Measurements from ENCODE around the gene GPC6. TPM values are rescaled to one million over a fixed set of nuclear protein-coding genes. Genes with fewer than 3 reads are reported as not detected.

GPC6 gene
- total RNA-seq, 1 donor from 2014 or later = 50.3 TPM

DNA sequence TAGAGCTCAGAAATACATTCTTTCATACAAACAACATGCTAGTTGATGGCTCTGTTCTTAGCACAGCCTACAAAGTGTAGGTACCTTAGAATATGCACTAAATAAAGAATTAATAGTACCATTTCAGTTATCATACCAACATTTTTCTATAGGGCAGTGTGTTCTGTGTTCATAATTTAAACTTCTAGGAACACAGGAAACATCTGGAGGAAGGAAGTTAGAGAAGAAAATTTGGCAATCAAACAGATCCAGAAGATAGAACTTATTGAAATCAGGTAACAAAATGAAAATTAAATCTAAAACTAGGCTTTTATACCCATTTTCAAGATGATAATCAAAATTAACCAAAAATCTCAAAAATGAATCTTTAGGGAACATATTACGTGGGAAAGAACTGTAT lies 725.3 kb downstream of the GPC6 start:
- Mint-ChIP-seq H3K9me3 (ENCODE audit: low read depth) (no peaks in the 10 kb centered on the region), H3K36me3 (ENCODE audit: insufficient read depth) (no peaks in the 10 kb centered on the region), H3K27me3 (no peaks in the 10 kb centered on the region), H3K4me1 (ENCODE audit: low read depth) (peaks cover 23% of the 10 kb centered on the region), H3K27ac (no peak overlapping the region), H3K4me3 (ENCODE audit: low read depth) (no peak overlapping the region)
- no peak for DNase-seq (ENCODE audit: low spot score, unreplicated experiment)
- TF ChIP-seq, protein P1, sequence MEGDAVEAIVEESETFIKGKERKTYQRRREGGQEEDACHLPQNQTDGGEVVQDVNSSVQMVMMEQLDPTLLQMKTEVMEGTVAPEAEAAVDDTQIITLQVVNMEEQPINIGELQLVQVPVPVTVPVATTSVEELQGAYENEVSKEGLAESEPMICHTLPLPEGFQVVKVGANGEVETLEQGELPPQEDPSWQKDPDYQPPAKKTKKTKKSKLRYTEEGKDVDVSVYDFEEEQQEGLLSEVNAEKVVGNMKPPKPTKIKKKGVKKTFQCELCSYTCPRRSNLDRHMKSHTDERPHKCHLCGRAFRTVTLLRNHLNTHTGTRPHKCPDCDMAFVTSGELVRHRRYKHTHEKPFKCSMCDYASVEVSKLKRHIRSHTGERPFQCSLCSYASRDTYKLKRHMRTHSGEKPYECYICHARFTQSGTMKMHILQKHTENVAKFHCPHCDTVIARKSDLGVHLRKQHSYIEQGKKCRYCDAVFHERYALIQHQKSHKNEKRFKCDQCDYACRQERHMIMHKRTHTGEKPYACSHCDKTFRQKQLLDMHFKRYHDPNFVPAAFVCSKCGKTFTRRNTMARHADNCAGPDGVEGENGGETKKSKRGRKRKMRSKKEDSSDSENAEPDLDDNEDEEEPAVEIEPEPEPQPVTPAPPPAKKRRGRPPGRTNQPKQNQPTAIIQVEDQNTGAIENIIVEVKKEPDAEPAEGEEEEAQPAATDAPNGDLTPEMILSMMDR (IDR thresholded peaks at IDR 0.05; ENCODE audit: unreplicated experiment) = no peak

DNA sequence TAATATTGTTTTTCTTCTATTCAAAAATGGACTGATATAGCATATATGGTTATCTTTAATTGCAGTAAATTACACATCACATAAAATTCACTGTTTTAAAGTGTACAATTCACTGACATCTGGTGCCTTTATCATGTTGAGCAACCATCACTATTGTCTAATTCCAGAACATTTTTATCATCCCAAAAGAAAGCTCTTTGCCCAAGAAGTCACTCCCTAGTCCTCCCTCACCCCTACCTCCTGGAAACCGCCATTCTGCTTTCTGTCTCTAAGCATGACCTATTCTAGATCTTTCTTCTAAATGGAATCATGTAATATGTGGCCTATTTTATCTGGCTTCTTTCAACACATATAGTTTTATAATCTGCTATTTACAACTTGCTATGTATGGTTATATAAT lies 727.2 kb downstream of the GPC6 start:
- Mint-ChIP-seq H3K4me1 (ENCODE audit: low read depth) (peaks cover 21% of the 10 kb centered on the region), H3K9me3 (ENCODE audit: low read depth) (peaks cover 12% of the 10 kb centered on the region), H3K27ac (no peak overlapping the region), H3K36me3 (ENCODE audit: insufficient read depth) (peaks cover 2% of the 10 kb centered on the region), H3K4me3 (ENCODE audit: low read depth) (no peak overlapping the region), H3K27me3 (no peaks in the 10 kb centered on the region)
- TF ChIP-seq, protein P1 (IDR thresholded peaks at IDR 0.05; ENCODE audit: unreplicated experiment) = no peak
- DNase-seq (ENCODE audit: low spot score, unreplicated experiment) = no peak

DNA sequence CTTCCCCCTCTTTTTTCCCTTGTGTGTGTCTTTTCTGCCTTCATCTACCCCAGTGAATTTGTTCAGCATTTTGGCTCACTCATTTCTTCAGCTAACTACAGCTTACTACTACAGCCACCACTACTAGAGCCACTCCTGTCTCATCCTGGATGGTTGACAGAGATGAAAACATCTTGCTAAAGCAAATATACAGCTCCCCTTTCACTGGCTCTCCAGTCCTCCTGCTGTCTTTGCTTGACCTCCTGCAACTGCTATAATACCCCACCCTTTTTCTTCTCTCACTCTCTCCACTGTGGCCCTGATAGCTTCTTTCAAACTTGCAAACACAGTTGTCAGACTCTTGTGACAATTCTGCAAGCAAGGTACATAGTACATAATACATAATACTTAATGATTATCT lies 729.3 kb downstream of the GPC6 start:
- no peak overlapping the region for H3K4me3 Mint-ChIP-seq (ENCODE audit: low read depth)
- no peak for DNase-seq (ENCODE audit: low spot score, unreplicated experiment)
- H3K9me3 Mint-ChIP-seq (ENCODE audit: low read depth) = peaks cover 19% of the 10 kb centered on the region
- no peaks in the 10 kb centered on the region for H3K27me3 Mint-ChIP-seq
- H3K36me3 Mint-ChIP-seq (ENCODE audit: insufficient read depth) = peaks cover 3% of the 10 kb centered on the region
- no peak overlapping the region for H3K27ac Mint-ChIP-seq
- TF ChIP-seq, protein P1 (IDR thresholded peaks at IDR 0.05; ENCODE audit: unreplicated experiment) = no peak
- peaks cover 16% of the 10 kb centered on the region for H3K4me1 Mint-ChIP-seq (ENCODE audit: low read depth)

DNA sequence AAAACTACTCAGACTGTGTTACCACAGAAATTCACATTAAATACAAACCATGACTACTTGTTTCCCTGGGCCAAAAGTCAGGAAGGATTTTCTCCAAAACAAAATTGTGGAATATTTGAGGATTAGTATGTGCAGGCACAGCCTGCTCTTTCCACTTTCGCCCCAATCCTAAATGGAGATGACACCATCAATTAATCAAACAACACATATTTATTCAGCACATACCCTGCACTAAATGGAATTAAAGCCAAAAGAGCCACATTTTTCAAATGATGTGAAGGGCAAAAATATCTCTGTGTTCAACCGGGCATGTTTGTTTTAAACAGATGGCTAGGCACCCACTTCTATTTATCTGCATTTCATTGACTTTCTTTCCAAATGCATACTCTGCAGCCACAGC lies 729.8 kb downstream of the GPC6 start:
- TF ChIP-seq, protein P1 (IDR thresholded peaks at IDR 0.05; ENCODE audit: unreplicated experiment) = no peak
- no peak overlapping the region for H3K4me3 Mint-ChIP-seq (ENCODE audit: low read depth)
- H3K27ac Mint-ChIP-seq = no peak overlapping the region
- peaks cover 3% of the 10 kb centered on the region for H3K36me3 Mint-ChIP-seq (ENCODE audit: insufficient read depth)
- peaks cover 19% of the 10 kb centered on the region for H3K9me3 Mint-ChIP-seq (ENCODE audit: low read depth)
- H3K27me3 Mint-ChIP-seq = no peaks in the 10 kb centered on the region
- H3K4me1 Mint-ChIP-seq (ENCODE audit: low read depth) = peaks cover 15% of the 10 kb centered on the region
- DNase-seq (ENCODE audit: low spot score, unreplicated experiment) = no peak

DNA sequence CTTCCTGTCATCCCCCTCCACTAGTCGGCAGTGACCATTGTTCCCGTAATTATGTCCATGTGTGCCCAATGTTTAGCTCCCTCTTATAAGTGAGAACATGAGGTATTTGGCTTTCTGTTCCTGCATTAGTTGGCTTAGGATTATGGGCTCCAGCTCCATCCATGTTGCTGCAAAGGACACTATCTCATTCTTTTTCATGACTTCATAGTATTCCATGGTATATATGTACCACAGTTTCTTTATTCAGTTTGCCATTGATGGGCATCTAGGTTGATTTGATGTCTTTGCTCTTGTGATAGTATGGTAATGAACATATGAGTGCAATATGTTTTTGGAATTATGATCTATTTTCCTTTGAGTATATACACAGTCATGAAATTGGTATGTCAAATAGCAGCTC lies 730.8 kb downstream of the GPC6 start:
- Mint-ChIP-seq H3K27ac (no peak overlapping the region), H3K4me3 (ENCODE audit: low read depth) (no peak overlapping the region), H3K4me1 (ENCODE audit: low read depth) (peaks cover 22% of the 10 kb centered on the region), H3K9me3 (ENCODE audit: low read depth) (peaks cover 19% of the 10 kb centered on the region), H3K36me3 (ENCODE audit: insufficient read depth) (peaks cover 3% of the 10 kb centered on the region), H3K27me3 (no peaks in the 10 kb centered on the region)
- TF ChIP-seq, protein P1 (IDR thresholded peaks at IDR 0.05; ENCODE audit: unreplicated experiment) = no peak
- no peak for DNase-seq (ENCODE audit: low spot score, unreplicated experiment)

Measured in progenitor cell of endocrine pancreas (in vitro differentiated cells).